ENCODE data around the gene PCSK1. TPM values are rescaled to one million over a fixed set of nuclear protein-coding genes. Genes with fewer than 3 reads are reported as not detected.

Gene PCSK1
- total RNA-seq, 1 donor from 2014 or later = 3.2 TPM

DNA sequence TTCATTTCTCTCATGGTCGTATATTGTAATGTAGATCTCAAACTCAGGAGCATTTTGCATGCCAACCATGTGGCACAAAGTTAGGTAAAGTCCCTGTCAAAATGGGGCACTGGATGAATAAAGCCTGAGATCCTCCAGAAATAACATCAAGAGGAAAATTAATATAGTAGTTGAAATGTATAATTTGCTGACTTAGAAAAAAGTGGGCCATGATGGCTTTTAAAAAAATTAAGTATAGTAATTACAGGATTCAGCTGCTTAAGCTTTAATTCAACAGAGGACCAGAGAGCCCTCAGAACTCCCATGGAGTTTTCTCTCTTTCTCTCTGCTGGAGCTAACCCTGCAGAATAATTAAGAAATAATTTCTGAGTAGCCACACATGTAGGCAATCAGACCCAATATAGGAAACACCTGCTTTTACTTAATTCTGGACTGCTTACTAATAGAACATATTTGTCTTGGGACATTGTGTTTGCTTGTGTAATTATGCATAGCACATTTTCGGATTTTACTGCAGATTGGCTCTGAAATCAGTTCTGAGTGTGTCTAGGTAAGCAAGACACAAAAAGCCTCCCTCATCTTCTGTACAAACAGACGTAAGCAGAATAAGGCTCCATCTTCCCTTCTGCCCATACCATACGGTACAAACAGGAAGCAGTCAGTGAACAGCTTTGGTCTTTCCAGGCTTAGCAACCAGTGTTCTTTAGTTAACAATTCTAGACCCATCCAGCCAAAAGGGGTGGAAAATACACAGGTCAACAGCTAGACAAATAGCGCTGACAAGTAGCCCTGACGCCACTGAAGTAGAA, 26.5 kb upstream of the PCSK1 start:
- no peak overlapping the region for H3K4me3 ChIP-seq
- H3K4me1 ChIP-seq = no peaks in the 10 kb centered on the region
- no peaks in the 10 kb centered on the region for H3K36me3 ChIP-seq
- TF ChIP-seq, protein P1, sequence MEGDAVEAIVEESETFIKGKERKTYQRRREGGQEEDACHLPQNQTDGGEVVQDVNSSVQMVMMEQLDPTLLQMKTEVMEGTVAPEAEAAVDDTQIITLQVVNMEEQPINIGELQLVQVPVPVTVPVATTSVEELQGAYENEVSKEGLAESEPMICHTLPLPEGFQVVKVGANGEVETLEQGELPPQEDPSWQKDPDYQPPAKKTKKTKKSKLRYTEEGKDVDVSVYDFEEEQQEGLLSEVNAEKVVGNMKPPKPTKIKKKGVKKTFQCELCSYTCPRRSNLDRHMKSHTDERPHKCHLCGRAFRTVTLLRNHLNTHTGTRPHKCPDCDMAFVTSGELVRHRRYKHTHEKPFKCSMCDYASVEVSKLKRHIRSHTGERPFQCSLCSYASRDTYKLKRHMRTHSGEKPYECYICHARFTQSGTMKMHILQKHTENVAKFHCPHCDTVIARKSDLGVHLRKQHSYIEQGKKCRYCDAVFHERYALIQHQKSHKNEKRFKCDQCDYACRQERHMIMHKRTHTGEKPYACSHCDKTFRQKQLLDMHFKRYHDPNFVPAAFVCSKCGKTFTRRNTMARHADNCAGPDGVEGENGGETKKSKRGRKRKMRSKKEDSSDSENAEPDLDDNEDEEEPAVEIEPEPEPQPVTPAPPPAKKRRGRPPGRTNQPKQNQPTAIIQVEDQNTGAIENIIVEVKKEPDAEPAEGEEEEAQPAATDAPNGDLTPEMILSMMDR (IDR thresholded peaks at IDR 0.05) = no peak
- no peaks in the 10 kb centered on the region for H3K27me3 ChIP-seq
- H3K9me3 ChIP-seq = no peaks in the 10 kb centered on the region
- DNase-seq (ENCODE audit: low spot score in 2 of 2) = no peak
- no peak overlapping the region for H3K27ac ChIP-seq
- intact Hi-C loops (cut with DNase I) = no loop called here

GRCh38 chr5:96458176-96458575, 25.1 kb upstream of the PCSK1 start:
- TF ChIP-seq, protein P1 (IDR thresholded peaks at IDR 0.05) = no peak
- intact Hi-C loops (cut with DNase I) = no loop called here

DNA sequence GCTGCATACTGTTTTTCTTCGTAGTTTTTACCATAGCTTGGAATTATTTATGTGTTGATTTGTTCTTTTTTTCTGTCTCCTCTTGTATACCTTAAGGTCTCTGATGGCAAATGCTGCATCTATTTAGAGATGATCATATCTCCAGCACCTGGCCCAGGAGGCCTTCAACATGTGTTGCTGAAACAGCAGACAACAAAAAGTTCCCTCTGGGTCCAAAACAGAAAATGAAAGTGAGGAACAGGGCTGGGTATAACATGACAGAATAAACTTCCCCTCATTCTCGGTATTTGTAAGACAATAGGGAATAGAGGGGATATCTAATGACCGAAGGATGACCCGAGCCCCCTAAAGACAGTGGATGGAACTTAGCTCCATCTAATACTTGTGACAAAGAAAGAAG, 22.7 kb upstream of the PCSK1 start:
- Histone ChIP-seq H3K27me3 (no peaks in the 10 kb centered on the region), H3K27ac (no peak overlapping the region), H3K9me3 (no peaks in the 10 kb centered on the region), H3K4me1 (no peaks in the 10 kb centered on the region), H3K4me3 (no peak overlapping the region), H3K36me3 (no peaks in the 10 kb centered on the region)
- TF ChIP-seq, protein P1 (IDR thresholded peaks at IDR 0.05) = no peak
- intact Hi-C loops (cut with DNase I) = no loop called here
- DNase-seq (ENCODE audit: low spot score in 2 of 2) = no peak

More at GRCh38 chr5:96458176-96458575, 25.1 kb upstream of the PCSK1 start:
- no peak overlapping the region for H3K4me3 ChIP-seq
- H3K9me3 ChIP-seq = no peaks in the 10 kb centered on the region
- no peak for DNase-seq (ENCODE audit: low spot score in 2 of 2)
- H3K36me3 ChIP-seq = no peaks in the 10 kb centered on the region
- H3K27me3 ChIP-seq = no peaks in the 10 kb centered on the region
- H3K4me1 ChIP-seq = no peaks in the 10 kb centered on the region
- no peak overlapping the region for H3K27ac ChIP-seq

DNA sequence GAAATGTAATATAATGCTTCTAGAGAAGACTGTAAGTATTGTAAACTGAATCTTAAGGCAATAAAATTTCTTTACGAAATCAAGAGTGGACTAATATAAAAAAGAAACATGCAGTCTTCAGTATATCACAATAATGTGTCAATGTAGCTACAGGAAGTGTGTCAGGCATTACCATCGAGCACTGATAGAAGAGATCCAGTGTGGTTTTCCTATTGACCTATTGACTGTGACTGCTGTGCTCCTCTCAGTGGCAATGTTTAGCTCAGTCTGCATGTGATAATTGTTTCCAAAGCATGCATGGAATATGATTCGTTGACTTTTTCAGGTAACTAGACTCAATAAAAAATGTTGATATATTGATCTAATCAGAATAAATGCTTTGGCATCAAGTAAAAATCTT, 20.3 kb upstream of the PCSK1 start:
- Histone ChIP-seq H3K9me3 (no peaks in the 10 kb centered on the region), H3K27me3 (no peaks in the 10 kb centered on the region), H3K27ac (no peak overlapping the region), H3K4me3 (no peak overlapping the region), H3K4me1 (no peaks in the 10 kb centered on the region), H3K36me3 (no peaks in the 10 kb centered on the region)
- TF ChIP-seq, protein P1 (IDR thresholded peaks at IDR 0.05) = no peak
- intact Hi-C loops (cut with DNase I) = no loop called here
- DNase-seq (ENCODE audit: low spot score in 2 of 2) = no peak

GRCh38 chr5:96447949-96448348, 14.9 kb upstream of the PCSK1 start:
- TF ChIP-seq, protein P1 (IDR thresholded peaks at IDR 0.05) = no peak
- Histone ChIP-seq H3K27ac (no peak overlapping the region), H3K4me1 (no peaks in the 10 kb centered on the region), H3K4me3 (no peak overlapping the region), H3K36me3 (no peaks in the 10 kb centered on the region), H3K27me3 (no peaks in the 10 kb centered on the region), H3K9me3 (no peaks in the 10 kb centered on the region)
- no peak for DNase-seq (ENCODE audit: low spot score in 2 of 2)
- intact Hi-C loops (cut with DNase I) = no loop called here
